NCI-H82 (cell line): Measurements from ENCODE around the gene SNX21.

Source experiments
- DNase-seq: peaks from one replicate; lab custom pipeline; 2025; lab: John Stamatoyannopoulos, UW

SNX21 gene

GRCh38 chr20:45823949-45824835 is 9.4 kb upstream of the SNX21 start:
- peak; percentile 62 for DNase-seq

DNA sequence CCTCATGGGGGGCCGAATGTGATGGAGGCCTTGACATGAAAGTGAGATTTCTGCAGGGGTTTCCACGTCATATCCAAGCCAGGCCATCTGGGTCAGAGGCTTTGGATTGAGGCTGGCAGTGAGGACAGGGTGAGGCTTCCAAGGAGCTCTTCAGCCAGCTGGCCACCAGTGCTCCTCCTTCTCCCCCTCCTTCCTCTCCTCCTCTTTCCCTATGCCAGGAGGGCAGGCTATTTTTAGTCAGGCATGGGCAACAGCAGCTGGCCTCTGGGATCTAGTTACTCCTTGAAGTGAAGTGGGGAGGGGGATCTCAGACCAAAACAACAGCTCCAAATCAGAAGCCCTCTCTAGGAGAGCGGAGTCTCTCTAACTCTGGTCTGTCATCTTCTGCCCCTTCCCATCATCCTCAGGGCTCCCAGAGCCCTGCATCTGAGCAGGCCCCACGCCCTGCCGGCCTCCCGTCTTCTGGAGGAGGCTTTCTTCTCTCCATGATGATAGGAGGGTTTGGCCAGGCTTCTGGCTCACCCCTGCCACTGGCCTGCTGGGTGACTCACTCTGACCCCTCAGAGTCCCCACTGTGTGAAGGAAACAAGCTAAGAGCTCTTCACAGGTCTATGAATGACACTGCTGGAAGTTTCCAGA is 7.1 kb upstream of the SNX21 start:
- peak; percentile 95 for DNase-seq

DNA sequence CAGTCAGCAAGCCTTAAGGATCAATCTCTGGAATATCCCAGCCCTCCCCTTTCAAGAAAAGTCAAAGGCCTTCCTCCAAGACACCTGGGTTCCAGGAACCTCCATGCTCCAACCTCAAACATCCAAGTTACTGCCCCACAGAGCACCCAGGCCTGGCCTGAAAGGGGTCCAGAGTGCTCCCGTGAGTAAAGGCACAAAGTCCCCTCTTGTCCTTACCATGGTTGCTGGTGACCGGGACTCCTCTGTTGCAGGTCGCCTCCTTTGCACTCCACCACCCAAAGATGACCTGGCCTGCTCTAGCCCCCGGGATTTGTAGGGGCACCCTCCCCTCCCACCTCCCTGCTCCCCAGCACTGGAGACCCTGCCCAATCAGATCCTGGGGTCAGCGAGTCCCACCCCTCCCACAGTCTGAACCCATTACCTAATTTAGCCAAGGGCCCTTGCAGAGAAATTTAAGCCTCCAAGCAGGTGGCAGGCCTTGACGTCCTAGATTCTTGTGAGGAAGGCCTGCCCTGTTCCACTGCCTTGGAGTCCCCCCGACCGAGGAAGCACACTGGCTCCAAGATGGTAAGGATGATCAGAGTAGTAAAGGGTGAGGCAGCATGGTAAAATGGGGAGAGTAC is 6.5 kb upstream of the SNX21 start, which contains the start of gene TNNC2:
TNNC2 (minus strand) TSS at position 283 of the 623 bp plus-strand sequence; CDS start at position 219, 64 bp downstream.
- peak; percentile 21 for DNase-seq

GRCh38 chr20:45827712-45828111 is 5.9 kb upstream of the SNX21 start:
- no peak for DNase-seq

- peak; percentile 41 for DNase-seq
These were observed 5.0 kb upstream of the SNX21 start for GRCh38 chr20:45828589-45828988.

- peak; percentile 95 for DNase-seq
These were observed 3.9 kb upstream of the SNX21 start for GRCh38 chr20:45829673-45830106.

DNA sequence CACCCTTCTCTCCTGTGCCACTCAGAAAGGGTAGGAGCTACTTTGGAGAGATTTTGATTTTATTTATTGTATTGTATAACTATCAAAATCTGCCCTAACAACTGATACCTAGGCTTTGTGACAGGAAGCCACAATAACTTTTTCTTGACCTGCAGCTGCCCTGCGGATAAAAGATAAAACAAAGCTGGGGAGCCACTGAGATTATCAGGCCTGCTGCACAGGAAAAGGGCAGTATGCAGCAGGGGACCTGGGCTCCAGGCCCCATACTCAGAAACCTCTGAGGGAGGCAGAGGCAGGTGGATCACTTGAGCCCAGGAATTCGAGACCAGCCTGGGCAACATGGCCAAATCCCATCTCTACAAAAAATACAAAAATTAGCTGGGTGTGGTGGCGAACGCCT is 980 bp upstream of the SNX21 start:
- no peak for DNase-seq

DNA sequence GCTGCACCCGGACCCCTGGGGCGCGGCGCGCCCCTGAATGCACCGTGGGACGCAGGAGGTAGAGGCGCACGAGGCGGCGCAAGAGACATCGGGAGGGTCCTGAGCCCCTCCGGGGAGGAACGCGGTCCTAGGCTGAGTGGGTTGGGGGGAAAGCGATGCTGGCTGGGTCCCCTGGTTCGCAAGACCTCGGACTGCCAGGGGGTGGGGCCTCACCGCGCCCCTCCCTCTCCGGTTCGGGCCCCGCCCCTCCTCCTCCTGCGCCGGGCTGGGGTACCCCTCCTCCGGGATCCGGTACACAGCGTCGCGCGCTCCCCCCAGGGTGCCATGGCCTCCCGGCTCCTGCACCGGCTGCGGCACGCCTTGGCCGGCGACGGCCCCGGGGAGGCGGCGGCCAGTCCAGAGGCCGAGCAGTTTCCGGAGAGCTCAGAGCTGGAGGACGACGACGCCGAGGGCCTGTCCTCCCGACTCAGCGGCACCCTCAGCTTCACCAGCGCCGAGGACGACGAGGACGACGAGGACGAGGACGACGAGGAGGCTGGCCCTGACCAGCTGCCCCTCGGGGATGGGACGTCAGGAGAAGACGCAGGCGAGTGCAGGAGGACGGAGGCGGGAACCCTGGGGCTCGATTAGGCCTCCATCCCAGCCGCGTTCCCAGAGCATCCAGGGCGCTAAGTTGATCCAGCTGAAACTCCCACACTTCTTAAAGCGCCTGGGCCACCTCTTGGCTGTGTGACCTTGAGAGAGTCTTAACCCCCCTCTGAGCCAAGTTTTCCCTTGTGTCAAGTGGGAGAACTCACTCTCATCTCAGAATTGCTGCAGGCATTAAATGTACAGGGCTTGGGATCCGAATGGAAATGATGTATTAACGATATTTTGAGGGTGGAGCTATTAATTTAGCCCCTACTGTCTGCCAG is 541 bp downstream of the SNX21 start:
- DNase-seq = peak; percentile 72

- DNase-seq = no peak
These were observed 1.2 kb downstream of the SNX21 start for GRCh38 chr20:45834797-45835161.

- no peak for DNase-seq
These were observed 1.7 kb downstream of the SNX21 start for GRCh38 chr20:45835329-45835765.

DNA sequence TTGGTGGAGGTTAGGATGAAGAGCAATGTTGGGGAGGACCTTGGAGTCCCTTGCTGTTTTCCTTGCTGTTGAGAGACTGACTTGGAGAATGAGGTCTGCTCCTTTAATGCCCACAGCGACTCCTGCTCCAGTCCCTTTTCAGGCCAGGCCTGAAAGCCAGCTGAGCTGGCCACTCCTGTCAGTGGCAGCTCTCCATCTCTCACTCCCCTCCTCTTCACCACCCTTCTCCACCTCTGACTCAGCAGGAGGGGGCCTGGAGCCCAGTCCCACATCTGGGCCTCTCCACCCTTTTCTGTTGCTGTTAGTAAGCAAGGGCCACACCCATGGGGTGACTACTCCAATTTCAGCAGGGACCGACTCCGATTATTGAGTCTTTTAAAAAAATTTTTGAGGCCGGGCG is 2.2 kb downstream of the SNX21 start:
- no peak for DNase-seq

DNA sequence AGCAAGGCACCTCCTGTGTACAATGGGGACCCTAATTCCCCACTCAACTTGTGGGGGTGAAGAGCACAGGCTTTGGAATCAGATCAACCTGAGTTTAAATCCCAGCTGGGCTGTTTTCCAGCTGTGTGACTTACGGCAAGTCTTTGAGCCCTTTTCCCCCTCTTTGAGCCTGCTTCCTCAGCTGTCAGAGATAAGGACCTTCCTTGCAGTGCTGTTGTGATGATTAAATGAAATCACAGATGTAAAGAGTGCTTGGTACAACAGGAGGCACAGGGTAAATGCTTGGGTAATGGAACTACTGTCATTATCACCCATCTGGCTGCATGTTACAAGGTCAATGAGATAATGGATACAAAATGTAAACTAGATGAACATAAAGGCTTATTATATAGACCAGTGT is 3.2 kb downstream of the SNX21 start:
- peak; percentile 62 for DNase-seq

DNA sequence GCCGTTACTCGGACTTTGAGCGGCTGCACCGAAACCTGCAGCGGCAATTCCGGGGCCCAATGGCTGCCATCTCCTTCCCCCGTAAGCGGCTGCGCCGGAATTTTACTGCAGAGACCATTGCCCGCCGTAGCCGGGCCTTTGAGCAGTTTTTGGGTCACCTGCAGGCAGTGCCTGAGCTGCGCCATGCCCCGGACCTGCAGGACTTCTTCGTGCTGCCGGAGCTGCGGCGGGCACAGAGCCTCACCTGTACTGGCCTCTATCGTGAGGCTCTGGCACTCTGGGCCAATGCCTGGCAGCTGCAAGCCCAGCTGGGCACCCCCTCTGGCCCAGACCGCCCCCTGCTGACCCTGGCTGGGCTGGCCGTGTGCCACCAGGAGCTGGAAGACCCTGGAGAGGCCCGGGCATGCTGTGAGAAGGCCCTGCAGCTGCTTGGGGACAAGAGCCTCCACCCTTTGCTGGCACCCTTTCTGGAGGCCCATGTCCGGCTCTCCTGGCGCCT is 7.2 kb downstream of the SNX21 start:
- DNase-seq = no peak

DNA sequence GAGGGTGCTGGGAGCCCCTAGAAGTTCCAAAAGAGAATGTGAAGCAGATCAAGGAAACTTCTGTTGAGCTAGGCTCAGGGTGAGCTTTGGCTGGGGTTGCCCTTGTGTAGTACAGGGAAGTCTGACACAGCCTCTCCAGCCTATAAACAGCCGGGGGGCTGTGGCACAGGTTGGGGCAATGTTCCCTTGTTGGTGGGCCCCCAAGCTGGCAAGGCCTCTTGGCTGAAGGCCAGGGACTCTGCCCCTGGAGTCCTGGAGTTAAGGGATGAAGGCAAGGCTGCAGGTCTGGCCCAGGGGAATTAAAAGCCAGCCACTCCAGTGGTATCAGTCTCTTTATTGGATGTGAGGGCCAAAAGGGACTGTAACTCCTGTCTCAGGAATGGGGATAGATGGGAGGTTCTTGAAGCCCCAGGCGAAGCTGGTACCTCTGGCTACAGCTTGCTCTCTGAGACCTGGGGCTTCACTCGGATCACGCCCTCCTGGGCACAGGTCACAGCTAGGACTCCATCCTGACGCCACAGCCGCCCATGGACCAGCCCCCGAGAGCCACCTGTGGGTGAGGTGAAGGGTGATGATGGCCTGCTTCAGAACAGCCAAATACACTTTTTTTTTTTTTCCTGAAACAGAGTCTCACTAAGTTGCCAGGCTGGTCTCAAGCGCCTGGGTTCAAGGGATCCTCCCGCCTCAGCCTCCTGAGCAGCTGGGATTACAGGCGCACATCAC is 8.0 kb downstream of the SNX21 start:
- no peak for DNase-seq

- no peak for DNase-seq
These were observed 8.7 kb downstream of the SNX21 start for GRCh38 chr20:45842169-45842812.

DNA sequence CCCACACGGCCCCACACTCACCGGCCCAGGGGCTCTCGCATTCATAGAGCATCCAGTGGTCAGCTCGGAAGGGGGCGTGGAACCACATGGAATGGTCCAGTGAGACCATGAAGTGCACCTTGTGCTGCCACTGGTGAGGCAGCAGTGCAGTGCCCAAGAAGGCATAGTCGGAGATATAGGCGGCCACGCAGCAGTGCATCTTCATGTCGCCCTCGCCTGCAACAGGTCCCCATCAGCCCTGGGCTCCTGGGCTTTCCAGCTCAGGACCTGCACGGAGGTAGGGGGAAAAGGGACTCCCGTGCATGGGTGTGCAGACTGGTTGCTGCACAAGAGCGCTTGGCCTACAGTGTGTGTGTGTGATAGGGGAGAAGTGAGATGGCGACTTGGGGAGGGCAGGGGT is 9.9 kb downstream of the SNX21 start:
- DNase-seq = no peak

GRCh38 chr20:45845452-45845851 is 11.9 kb downstream of the SNX21 start:
- DNase-seq = no peak

GRCh38 chr20:45848421-45848820 is 14.8 kb downstream of the SNX21 start:
- DNase-seq = no peak

- DNase-seq = no peak
These were observed 15.5 kb downstream of the SNX21 start for GRCh38 chr20:45848969-45849582.

GRCh38 chr20:45850238-45850637 is 16.6 kb downstream of the SNX21 start:
- no peak for DNase-seq
